CD14-positive monocyte (primary cell): ENCODE results near the gene ZNF652. TPM values are rescaled to one million over a fixed set of nuclear protein-coding genes. Genes with fewer than 3 reads are reported as not detected.

Experiments
- DNase-seq, 3 donors: peaks; one replicate each; pipeline ENCODE4 v3.0.0-alpha.2; 2011 to 2022
- H2AFZ ChIP-seq: 2 replicates; pipeline ENCODE4 v1.6.0; 2012; ENCODE audit warnings: mild to moderate bottlenecking, low read depth, low read length, inconsistent platforms; ENCODE audit not compliant: insufficient read depth, poor library complexity, severe bottlenecking
- H3K27ac ChIP-seq, 2 donors: 1 replicate in 1 of 2; 2 replicates in 1 of 2; pipeline ENCODE4 v1.5.1; 2012 to 2013; ENCODE audit warnings: low read length in 2 of 2, control low read depth in 1 of 2, inconsistent platforms in 1 of 2, low read depth in 1 of 2, mild to moderate bottlenecking in 1 of 2
- H3K27me3 ChIP-seq, 2 donors: one replicate each; pipeline versions ENCODE4 v1.6.0 to v1.6.1; 2011 to 2013; ENCODE audit warnings: low read length in 2 of 2; ENCODE audit not compliant: control insufficient read depth in 2 of 2, insufficient read depth in 2 of 2
- H3K36me3 ChIP-seq, 2 donors: replicated peaks in 1 of 2; 1 replicate in 1 of 2; 2 replicates in 1 of 2; pipeline versions ENCODE4 v1.5.1 to v1.6.1; 2012 to 2013; ENCODE audit warnings: low read length in 2 of 2, control low read depth in 1 of 2, inconsistent platforms in 1 of 2, mild to moderate bottlenecking in 1 of 2; ENCODE audit not compliant: insufficient read depth in 2 of 2, control insufficient read depth in 1 of 2
- H3K4me1 ChIP-seq, 2 donors: 1 replicate in 1 of 2; 2 replicates in 1 of 2; pipeline versions ENCODE4 v1.5.1 to v1.6.1; 2012 to 2013; ENCODE audit warnings: low read length in 2 of 2, control low read depth in 1 of 2, inconsistent platforms in 1 of 2, mild to moderate bottlenecking in 1 of 2, moderate library complexity in 1 of 2; ENCODE audit not compliant: insufficient read depth in 2 of 2, control insufficient read depth in 1 of 2
- H3K4me2 ChIP-seq: replicated peaks from 2 replicates; pipeline ENCODE3; 2012; ENCODE audit warnings: low read length, moderate library complexity, mild to moderate bottlenecking; ENCODE audit not compliant: poor library complexity, severe bottlenecking; ENCODE audit errors: extremely low read depth
- H3K4me3 ChIP-seq, 3 experiments: fragments of 200-600 bp in 1 of 3; sonication (generic) in 1 of 3; replicated peaks in 1 of 3; 1 replicate in 2 of 3; 2 replicates in 1 of 3; pipeline ENCODE4 v1.5.1; 2011 to 2013; ENCODE audit warnings: low read length in 3 of 3, mild to moderate bottlenecking in 3 of 3, control low read depth in 2 of 3, low read depth in 2 of 3, inconsistent platforms in 1 of 3, moderate library complexity in 1 of 3
- H3K79me2 ChIP-seq: 2 replicates; pipeline ENCODE4 v1.6.0; 2012; ENCODE audit warnings: mild to moderate bottlenecking, control low read depth, inconsistent platforms, low read length, moderate library complexity; ENCODE audit not compliant: insufficient read depth
- H3K9ac ChIP-seq: 2 replicates; pipeline ENCODE4 v1.6.0; 2017; ENCODE audit warnings: low read length, mild to moderate bottlenecking; ENCODE audit not compliant: insufficient read depth, poor library complexity, severe bottlenecking
- H3K9me3 ChIP-seq, 2 donors: replicated peaks in 1 of 2; 1 replicate in 1 of 2; 2 replicates in 1 of 2; pipeline versions ENCODE4 v1.5.1 to v1.6.1; 2012 to 2013; ENCODE audit warnings: low read length in 2 of 2, control low read depth in 1 of 2; ENCODE audit not compliant: control insufficient read depth in 1 of 2, insufficient read depth in 1 of 2
- H4K20me1 ChIP-seq: 2 replicates; pipeline ENCODE4 v1.6.0; 2012; ENCODE audit warnings: mild to moderate bottlenecking, low read length, control low read depth, moderate library complexity; ENCODE audit not compliant: insufficient read depth
- H3K27ac Mint-ChIP-seq, 7 donors: one replicate each; pipeline ENCODE4 v1.8.0; 2020; ENCODE audit warnings: mild to moderate bottlenecking in 7 of 7, mixed read lengths in 7 of 7, moderate library complexity in 6 of 7, inconsistent platforms in 2 of 7
- H3K27me3 Mint-ChIP-seq, 3 donors: one replicate each; pipeline ENCODE4 v1.8.0; 2021 to 2022; ENCODE audit warnings: low read depth in 3 of 3, mild to moderate bottlenecking in 3 of 3, mixed read lengths in 3 of 3, moderate library complexity in 3 of 3, inconsistent platforms in 1 of 3
- H3K36me3 Mint-ChIP-seq, 2 donors: one replicate each; pipeline ENCODE4 v1.8.0; 2020; ENCODE audit warnings: mixed read lengths in 2 of 2, inconsistent platforms in 1 of 2, mild to moderate bottlenecking in 1 of 2
- H3K4me1 Mint-ChIP-seq: one replicate; pipeline ENCODE4 v1.8.0; 2020; ENCODE audit warnings: mild to moderate bottlenecking, mixed read lengths
- H3K4me3 Mint-ChIP-seq, 2 donors: one replicate each; pipeline ENCODE4 v1.8.0; 2020; ENCODE audit warnings: mild to moderate bottlenecking in 2 of 2, mixed read lengths in 2 of 2, moderate library complexity in 1 of 2
- H3K9me3 Mint-ChIP-seq, 7 donors: one replicate each; pipeline ENCODE4 v1.8.0; 2020 to 2022; ENCODE audit warnings: mixed read lengths in 7 of 7, mild to moderate bottlenecking in 6 of 7, moderate library complexity in 6 of 7, inconsistent platforms in 2 of 7
- WGBS: methylation state at CpG from one replicate; pipeline ENCODE4 v1.1.5; 2013; ENCODE audit warnings: missing lambda C conversion rate; ENCODE audit not compliant: insufficient coverage; 5-methylcytosine and 5-hydroxymethylcytosine counted together
- intact Hi-C, 2 donors: fragments of 100-400 bp; cut with micrococcal nuclease; formaldehyde crosslinking; loops; one replicate each; pipeline versions ENCODE4 v1.15.0 to v1.15.1; 2023
- polyA plus RNA-seq, 3 donors: library from polyadenylated mRNA; depleted of rRNA in 1 of 3; unstranded in 2 of 3; stranded (reverse) in 1 of 3; fragments of 300-500 nt in 2 of 3; fragments of >200 nt in 1 of 3; fragmentation: Illumina TruSeq in 2 of 3; gene quantifications; 1 replicate in 2 of 3; 2 replicates in 1 of 3; pipeline ENCODE4 v1.2.3, GENCODE V29; 2012 to 2021
- TF ChIP-seq, protein P1 (sequence below): fragments of 200-600 bp; IDR thresholded peaks from one replicate; pipeline ENCODE4 v1.8.0; 2022; ENCODE audit warnings: antibody characterized with exemption, mild to moderate bottlenecking

Gene ZNF652
- polyA plus RNA-seq, 3 donors = 16.9 to 19.8 (median 18.8) TPM

DNA sequence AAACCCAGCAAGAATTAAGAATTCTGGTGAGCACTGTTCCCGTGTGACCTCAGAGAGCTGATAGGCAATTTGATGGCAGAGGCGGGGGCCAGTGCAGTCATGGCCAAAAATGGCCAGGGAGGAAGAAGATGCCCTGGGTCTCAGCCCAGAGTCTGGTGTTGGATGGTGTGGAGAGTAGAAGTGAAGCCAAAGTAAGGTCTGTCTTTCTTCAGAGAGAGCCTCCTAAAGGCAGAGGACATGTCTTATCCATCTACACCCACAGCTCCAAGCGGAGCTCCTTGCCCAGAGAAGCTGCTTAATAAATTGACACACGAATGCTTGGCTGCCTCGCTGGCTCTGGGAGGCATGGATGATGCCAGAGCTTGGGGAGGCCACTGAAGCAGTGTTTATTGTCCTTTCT lies 19.7 kb upstream of the ZNF652 start:
- no peaks in the 10 kb centered on the region for H4K20me1 ChIP-seq
- no peak overlapping the region for H3K9ac ChIP-seq
- no peak overlapping the region for H3K27ac ChIP-seq
- WGBS = 96% methylated on average over 4 of the region's 5 CpGs
- H3K4me2 ChIP-seq = no peak overlapping the region
- TF ChIP-seq, protein P1, sequence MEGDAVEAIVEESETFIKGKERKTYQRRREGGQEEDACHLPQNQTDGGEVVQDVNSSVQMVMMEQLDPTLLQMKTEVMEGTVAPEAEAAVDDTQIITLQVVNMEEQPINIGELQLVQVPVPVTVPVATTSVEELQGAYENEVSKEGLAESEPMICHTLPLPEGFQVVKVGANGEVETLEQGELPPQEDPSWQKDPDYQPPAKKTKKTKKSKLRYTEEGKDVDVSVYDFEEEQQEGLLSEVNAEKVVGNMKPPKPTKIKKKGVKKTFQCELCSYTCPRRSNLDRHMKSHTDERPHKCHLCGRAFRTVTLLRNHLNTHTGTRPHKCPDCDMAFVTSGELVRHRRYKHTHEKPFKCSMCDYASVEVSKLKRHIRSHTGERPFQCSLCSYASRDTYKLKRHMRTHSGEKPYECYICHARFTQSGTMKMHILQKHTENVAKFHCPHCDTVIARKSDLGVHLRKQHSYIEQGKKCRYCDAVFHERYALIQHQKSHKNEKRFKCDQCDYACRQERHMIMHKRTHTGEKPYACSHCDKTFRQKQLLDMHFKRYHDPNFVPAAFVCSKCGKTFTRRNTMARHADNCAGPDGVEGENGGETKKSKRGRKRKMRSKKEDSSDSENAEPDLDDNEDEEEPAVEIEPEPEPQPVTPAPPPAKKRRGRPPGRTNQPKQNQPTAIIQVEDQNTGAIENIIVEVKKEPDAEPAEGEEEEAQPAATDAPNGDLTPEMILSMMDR = no peak
- Mint-ChIP-seq H3K4me1 (peaks cover 30% of the 10 kb centered on the region), H3K36me3 (peaks cover 4 to 6% of the 10 kb centered on the region in 2 donors), H3K9me3 (peaks cover 0 to 2% (median 0%) of the 10 kb centered on the region in 7 donors), H3K27me3 (peaks cover 0 to 10% (median 1%) of the 10 kb centered on the region in 3 donors), H3K4me3 (no peak overlapping the region), H3K27ac (peak overlapping the region in 1 of 7 donors; percentile 1)
- no peaks in the 10 kb centered on the region for H3K9me3 ChIP-seq
- no peak for DNase-seq
- no peak overlapping the region for H3K4me3 ChIP-seq
- no peak overlapping the region for H2AFZ ChIP-seq
- intact Hi-C loops = no loop called here
- no peaks in the 10 kb centered on the region for H3K36me3 ChIP-seq
- H3K27me3 ChIP-seq = no peaks in the 10 kb centered on the region
- peaks cover 20 to 25% of the 10 kb centered on the region in 2 donors for H3K4me1 ChIP-seq
- no peaks in the 10 kb centered on the region for H3K79me2 ChIP-seq

- no peak overlapping the region for H3K4me2 ChIP-seq
- H4K20me1 ChIP-seq = no peaks in the 10 kb centered on the region
- TF ChIP-seq, protein P1 = no peak
- no CpG with 5 or more reads among the region's 1 CpG for WGBS
- Mint-ChIP-seq H3K9me3 (peaks cover 0 to 2% (median 0%) of the 10 kb centered on the region in 7 donors), H3K36me3 (peaks cover 3 to 6% of the 10 kb centered on the region in 2 donors), H3K27me3 (peaks cover 0 to 9% (median 1%) of the 10 kb centered on the region in 3 donors), H3K4me3 (no peak overlapping the region), H3K4me1 (peaks cover 32% of the 10 kb centered on the region), H3K27ac (peak overlapping the region in 2 of 7 donors; percentile 10 to 50)
- H3K36me3 ChIP-seq = no peaks in the 10 kb centered on the region
- H3K79me2 ChIP-seq = no peaks in the 10 kb centered on the region
- H3K9me3 ChIP-seq = no peaks in the 10 kb centered on the region
- intact Hi-C loops = no loop called here
- H3K27me3 ChIP-seq = no peaks in the 10 kb centered on the region
- DNase-seq = no peak
- no peak overlapping the region for H3K27ac ChIP-seq
- H3K4me1 ChIP-seq = peaks cover 20 to 25% of the 10 kb centered on the region in 2 donors
- no peak overlapping the region for H3K9ac ChIP-seq
- no peak overlapping the region for H3K4me3 ChIP-seq
- no peak overlapping the region for H2AFZ ChIP-seq
These were observed 19.0 kb upstream of the ZNF652 start for GRCh38 chr17:49381033-49381432.
